Measurements from ENCODE around the gene NELFE.

- TF ChIP-seq, protein P1, sequence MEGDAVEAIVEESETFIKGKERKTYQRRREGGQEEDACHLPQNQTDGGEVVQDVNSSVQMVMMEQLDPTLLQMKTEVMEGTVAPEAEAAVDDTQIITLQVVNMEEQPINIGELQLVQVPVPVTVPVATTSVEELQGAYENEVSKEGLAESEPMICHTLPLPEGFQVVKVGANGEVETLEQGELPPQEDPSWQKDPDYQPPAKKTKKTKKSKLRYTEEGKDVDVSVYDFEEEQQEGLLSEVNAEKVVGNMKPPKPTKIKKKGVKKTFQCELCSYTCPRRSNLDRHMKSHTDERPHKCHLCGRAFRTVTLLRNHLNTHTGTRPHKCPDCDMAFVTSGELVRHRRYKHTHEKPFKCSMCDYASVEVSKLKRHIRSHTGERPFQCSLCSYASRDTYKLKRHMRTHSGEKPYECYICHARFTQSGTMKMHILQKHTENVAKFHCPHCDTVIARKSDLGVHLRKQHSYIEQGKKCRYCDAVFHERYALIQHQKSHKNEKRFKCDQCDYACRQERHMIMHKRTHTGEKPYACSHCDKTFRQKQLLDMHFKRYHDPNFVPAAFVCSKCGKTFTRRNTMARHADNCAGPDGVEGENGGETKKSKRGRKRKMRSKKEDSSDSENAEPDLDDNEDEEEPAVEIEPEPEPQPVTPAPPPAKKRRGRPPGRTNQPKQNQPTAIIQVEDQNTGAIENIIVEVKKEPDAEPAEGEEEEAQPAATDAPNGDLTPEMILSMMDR (IDR thresholded peaks at IDR 0.05; ENCODE audit: poor library complexity) = no peak
- TF ChIP-seq EZH2 (IDR thresholded peaks at IDR 0.05; ENCODE audit: borderline replicate concordance) (no peak), EZH2phosphoT487 (IDR thresholded peaks at IDR 0.05; ENCODE audit: low read depth, severe bottlenecking, unreplicated experiment) (no peak)
Measured at GRCh38 chr6:31961616-31962015, 2.8 kb upstream of the NELFE start.
